Hepatocyte (in vitro differentiated cells): ENCODE measurements around the gene CYP27C1.

ENCODE experiments used
- EZH2 ChIP-seq: fragments of 200-600 bp; sonication (generic); IDR thresholded peaks from 2 replicates; pipeline ENCODE4 v1.6.1; 2016; ENCODE audit warnings: antibody characterized with exemption, mild to moderate bottlenecking, borderline replicate concordance
- EZH2phosphoT487 ChIP-seq: fragments of 200-600 bp; sonication (generic); IDR thresholded peaks from one replicate; pipeline ENCODE4 v1.6.1; 2018; ENCODE audit warnings: antibody characterized with exemption, mild to moderate bottlenecking, low read depth, moderate library complexity; ENCODE audit not compliant: unreplicated experiment, severe bottlenecking
- TF ChIP-seq, protein P1 (sequence below): fragments of 200-600 bp; sonication (generic); IDR thresholded peaks from 2 replicates; pipeline ENCODE4 v1.5.1; 2016; ENCODE audit warnings: antibody characterized with exemption, mild to moderate bottlenecking; ENCODE audit not compliant: poor library complexity

DNA sequence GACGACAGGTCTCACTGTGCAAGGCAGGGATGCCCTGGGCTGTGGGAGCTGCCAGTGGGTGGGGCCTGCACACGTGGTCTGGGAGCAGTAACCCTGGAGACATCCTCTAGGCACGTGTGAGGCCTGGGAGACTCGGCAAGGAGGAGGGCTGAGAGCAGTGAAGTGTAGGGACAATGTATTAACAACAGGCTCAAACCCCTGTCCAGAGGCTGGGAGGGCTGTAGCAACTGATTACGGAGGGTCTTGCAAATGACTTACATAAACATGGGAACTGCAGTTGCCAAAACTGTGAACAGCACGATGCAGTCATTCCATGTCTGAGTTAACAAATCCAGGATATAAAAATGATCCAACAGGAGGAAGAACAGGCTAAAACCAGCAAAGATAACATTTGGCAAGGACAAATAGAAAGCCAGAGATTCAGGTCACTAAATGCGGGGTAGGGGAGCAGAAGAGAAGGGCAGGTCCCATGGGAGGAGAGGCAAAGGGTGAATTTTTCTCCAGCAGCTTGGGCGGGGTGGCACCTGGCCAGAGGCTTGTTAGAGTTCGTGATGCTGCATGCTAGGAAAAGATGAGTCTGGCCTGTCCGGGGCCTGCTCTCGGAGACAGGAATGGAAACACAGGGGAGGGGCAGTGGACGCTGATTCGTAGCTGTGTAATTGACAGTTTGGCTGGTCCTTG lies 44.9 kb downstream of the CYP27C1 start:
- TF ChIP-seq EZH2phosphoT487 (no peak), EZH2 (no peak)
- TF ChIP-seq, protein P1, sequence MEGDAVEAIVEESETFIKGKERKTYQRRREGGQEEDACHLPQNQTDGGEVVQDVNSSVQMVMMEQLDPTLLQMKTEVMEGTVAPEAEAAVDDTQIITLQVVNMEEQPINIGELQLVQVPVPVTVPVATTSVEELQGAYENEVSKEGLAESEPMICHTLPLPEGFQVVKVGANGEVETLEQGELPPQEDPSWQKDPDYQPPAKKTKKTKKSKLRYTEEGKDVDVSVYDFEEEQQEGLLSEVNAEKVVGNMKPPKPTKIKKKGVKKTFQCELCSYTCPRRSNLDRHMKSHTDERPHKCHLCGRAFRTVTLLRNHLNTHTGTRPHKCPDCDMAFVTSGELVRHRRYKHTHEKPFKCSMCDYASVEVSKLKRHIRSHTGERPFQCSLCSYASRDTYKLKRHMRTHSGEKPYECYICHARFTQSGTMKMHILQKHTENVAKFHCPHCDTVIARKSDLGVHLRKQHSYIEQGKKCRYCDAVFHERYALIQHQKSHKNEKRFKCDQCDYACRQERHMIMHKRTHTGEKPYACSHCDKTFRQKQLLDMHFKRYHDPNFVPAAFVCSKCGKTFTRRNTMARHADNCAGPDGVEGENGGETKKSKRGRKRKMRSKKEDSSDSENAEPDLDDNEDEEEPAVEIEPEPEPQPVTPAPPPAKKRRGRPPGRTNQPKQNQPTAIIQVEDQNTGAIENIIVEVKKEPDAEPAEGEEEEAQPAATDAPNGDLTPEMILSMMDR = no peak
